Measurements from ENCODE around the gene ABCB8.

ABCB8 gene

DNA sequence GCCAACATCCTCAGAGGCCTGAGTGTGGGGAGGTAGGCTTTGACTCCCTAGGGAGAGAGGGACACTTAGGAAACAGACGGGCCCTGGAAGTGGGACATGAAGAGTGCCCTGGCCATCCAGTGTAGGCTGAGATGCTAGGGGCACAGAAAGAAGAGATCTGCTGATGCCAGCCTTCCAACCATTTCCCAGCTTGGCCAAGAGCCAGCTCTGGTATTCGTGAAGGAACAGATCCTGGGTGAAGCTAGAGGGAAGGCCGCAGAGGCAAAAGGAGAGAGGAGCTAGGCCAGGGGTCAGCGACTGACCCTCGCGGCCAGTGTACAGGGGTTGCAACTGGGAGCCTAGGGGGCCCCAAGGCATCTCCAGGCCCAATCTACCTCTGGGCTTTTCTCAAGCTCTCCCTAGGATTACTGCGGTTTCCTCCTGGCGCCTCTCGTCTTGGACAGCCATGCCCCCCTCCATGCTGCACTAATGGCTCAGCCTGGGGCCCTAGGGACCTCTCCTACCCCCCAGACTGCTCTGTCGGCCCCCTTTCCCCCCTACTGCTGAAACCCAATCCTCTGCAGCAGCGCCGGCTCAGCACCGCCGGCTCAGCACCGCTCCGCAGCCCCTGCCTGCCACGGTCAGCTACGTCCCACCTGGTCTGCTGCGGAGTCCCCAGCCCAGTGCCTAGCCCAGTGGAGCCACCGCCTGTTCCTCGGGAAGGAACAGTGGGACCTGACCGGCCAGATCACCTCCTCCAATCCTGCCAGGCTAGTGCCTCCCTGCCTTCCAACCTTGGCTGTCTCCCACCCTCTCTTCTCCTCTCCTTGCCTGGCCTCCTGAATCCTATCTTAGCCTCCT lies 19.9 kb downstream of the ABCB8 start, which contains the start of gene ASIC3:
ASIC3 (plus strand) TSS at position 556 of the 840 bp plus-strand sequence. CDS start 355 bp downstream, outside the sequence.
- DNase-seq (ENCODE audit: extremely low read depth, low read depth) = no peak
- no peak within 1 kb of the TSS for H3K4me3 ChIP-seq (replicated peaks; ENCODE audit: low read depth, low read length)
- TF ChIP-seq, protein P1, sequence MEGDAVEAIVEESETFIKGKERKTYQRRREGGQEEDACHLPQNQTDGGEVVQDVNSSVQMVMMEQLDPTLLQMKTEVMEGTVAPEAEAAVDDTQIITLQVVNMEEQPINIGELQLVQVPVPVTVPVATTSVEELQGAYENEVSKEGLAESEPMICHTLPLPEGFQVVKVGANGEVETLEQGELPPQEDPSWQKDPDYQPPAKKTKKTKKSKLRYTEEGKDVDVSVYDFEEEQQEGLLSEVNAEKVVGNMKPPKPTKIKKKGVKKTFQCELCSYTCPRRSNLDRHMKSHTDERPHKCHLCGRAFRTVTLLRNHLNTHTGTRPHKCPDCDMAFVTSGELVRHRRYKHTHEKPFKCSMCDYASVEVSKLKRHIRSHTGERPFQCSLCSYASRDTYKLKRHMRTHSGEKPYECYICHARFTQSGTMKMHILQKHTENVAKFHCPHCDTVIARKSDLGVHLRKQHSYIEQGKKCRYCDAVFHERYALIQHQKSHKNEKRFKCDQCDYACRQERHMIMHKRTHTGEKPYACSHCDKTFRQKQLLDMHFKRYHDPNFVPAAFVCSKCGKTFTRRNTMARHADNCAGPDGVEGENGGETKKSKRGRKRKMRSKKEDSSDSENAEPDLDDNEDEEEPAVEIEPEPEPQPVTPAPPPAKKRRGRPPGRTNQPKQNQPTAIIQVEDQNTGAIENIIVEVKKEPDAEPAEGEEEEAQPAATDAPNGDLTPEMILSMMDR (IDR thresholded peaks at IDR 0.05; ENCODE audit: low read depth, low read length, missing control alignments) = no peak

DNA sequence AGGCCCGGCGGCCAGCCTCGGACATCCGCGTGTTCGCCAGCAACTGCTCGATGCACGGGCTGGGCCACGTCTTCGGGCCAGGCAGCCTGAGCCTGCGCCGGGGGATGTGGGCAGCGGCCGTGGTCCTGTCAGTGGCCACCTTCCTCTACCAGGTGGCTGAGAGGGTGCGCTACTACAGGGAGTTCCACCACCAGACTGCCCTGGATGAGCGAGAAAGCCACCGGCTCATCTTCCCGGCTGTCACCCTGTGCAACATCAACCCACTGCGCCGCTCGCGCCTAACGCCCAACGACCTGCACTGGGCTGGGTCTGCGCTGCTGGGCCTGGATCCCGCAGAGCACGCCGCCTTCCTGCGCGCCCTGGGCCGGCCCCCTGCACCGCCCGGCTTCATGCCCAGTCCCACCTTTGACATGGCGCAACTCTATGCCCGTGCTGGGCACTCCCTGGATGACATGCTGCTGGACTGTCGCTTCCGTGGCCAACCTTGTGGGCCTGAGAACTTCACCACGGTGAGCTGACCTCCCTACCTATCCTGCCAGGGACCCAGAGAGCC lies 20.7 kb downstream of the ABCB8 start:
- TF ChIP-seq, protein P1 (IDR thresholded peaks at IDR 0.05; ENCODE audit: low read depth, low read length, missing control alignments) = no peak
- H3K4me3 ChIP-seq (replicated peaks; ENCODE audit: low read depth, low read length) = no peak overlapping the region
- no peak for DNase-seq (ENCODE audit: extremely low read depth, low read depth)

DNA sequence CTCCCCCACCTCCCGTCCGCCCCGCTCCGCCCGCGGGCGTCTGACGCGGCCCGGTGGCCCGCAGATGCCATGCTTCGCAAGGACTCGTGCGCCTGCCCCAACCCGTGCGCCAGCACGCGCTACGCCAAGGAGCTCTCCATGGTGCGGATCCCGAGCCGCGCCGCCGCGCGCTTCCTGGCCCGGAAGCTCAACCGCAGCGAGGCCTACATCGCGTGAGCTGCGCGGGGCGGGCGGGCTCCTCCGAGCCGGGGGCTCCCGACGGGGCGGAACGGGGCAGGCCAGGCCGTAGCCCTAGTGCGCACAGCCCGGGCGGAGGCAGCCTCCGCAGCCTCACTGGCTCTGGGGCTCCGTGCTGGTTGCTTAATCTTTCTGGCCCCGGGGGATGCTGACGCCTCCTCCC lies 22.9 kb downstream of the ABCB8 start:
- TF ChIP-seq, protein P1 (IDR thresholded peaks at IDR 0.05; ENCODE audit: low read depth, low read length, missing control alignments) = no peak
- H3K4me3 ChIP-seq (replicated peaks; ENCODE audit: low read depth, low read length) = no peak overlapping the region
- DNase-seq (ENCODE audit: extremely low read depth, low read depth) = no peak

DNA sequence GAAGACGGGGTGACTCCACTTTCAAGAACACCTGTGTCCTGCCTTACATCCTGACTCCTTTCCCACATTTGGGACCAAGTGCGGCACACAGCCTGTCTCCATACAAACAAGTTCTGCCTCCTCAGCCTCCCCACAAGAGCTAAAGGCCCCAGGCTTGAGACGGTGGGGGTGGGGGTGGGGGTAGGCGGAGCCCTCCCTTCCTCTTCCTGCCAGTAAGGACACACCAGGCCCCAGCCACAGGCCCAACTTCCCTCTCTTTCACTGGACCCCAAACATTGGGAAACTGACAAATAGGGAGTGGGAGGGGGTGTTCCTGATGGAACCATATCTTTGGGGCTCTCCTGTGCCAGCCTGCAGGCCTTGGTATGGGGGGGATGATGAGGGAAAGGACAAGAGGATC lies 24.8 kb downstream of the ABCB8 start:
- no peak overlapping the region for H3K4me3 ChIP-seq (replicated peaks; ENCODE audit: low read depth, low read length)
- TF ChIP-seq, protein P1 (IDR thresholded peaks at IDR 0.05; ENCODE audit: low read depth, low read length, missing control alignments) = no peak

DNA sequence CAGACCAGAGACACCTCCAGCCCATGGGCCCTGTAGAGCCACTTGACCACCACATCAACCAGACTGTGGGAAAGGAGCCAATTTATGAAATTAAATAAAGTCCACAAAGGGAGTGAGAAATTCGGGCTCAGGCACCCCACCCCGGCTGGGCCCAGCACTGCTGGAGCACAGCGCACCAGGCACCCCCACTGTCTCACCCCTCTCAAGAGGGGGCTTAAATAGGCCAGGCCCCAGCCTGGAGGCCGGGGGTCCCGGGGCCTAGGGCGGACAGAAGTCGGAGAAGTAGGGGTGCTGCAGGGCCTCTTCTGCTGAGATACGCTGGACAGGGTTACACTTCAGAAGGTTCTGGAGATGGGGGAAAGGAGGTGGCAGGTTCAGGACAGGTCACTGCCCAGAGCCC lies 25.5 kb downstream of the ABCB8 start:
- H3K4me3 ChIP-seq (replicated peaks; ENCODE audit: low read depth, low read length) = no peak overlapping the region
- TF ChIP-seq, protein P1 (IDR thresholded peaks at IDR 0.05; ENCODE audit: low read depth, low read length, missing control alignments) = no peak
- DNase-seq (ENCODE audit: extremely low read depth, low read depth) = no peak

More for the DNA sequence above, 24.8 kb downstream of the ABCB8 start:
- no peak for DNase-seq (ENCODE audit: extremely low read depth, low read depth)

DNA sequence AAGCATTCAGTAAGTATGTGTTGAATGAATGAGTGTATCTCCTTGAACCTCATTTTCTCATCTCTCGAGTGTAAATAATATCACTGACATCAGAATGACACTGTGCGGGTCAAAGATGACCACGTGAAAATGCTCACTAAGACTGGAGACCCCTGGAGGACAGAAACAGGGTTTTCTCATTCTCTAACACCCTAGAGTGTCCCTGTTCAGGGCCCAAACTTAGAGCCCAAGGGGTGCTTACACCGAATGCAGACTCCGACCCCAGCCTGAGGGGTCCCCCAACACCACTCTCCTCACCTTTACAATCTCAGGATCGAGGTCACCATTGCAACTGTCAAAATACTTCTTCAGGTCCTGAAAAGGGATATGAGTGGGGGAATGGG lies 28.0 kb downstream of the ABCB8 start:
- H3K4me3 ChIP-seq (replicated peaks; ENCODE audit: low read depth, low read length) = no peak overlapping the region

More for the DNA sequence above, 28.0 kb downstream of the ABCB8 start:
- TF ChIP-seq, protein P1 (IDR thresholded peaks at IDR 0.05; ENCODE audit: low read depth, low read length, missing control alignments) = no peak
- DNase-seq (ENCODE audit: extremely low read depth, low read depth) = no peak
